Endothelial cell of umbilical vein (primary cell): ENCODE results near the gene ITGB8. TPM values are rescaled to one million over a fixed set of nuclear protein-coding genes. Genes with fewer than 3 reads are reported as not detected.

Experiments used
- BruUV-seq: library from RNA; stranded (reverse); fragments of 400-500 nt; replicated peaks from 2 replicates; lab custom pipeline; 2021; lab: Mats Ljungman, UMichigan
- CTCF ChIA-PET: fragments of 300-600, 350-600 bp; sonication (Branson Sonifier 250); formaldehyde crosslinking; loops from one replicate; lab custom pipeline; 2021; ENCODE audit warnings: antibody characterized with exemption, inconsistent platforms; lab: Charles Lee
- POLR2A ChIA-PET: fragments of 300-600, 350-600 bp; sonication (Branson Sonifier 250); formaldehyde crosslinking; loops from one replicate; lab custom pipeline; 2021; ENCODE audit warnings: antibody characterized with exemption, inconsistent platforms; lab: Charles Lee
- DNase-seq: peaks from one replicate; pipeline ENCODE4 v3.0.0-alpha.2; 2011; ENCODE audit warnings: low read depth, low spot score
- FAIRE-seq: peaks from 2 replicates; lab custom pipeline; 2011; peaks lifted over from hg19 to GRCh38; lab: Jason Lieb, UNC
- H2AFZ ChIP-seq: 2 replicates; pipeline ENCODE4 v1.6.0; 2012; ENCODE audit warnings: low read depth, low read length, control low read depth, inconsistent platforms
- H3K27ac ChIP-seq: 2 replicates; pipeline ENCODE4 v1.5.1; 2011; ENCODE audit warnings: low read depth, mild to moderate bottlenecking, control low read depth, low read length, moderate library complexity; ENCODE audit not compliant: insufficient read depth
- H3K27me3 ChIP-seq, 2 experiments: 2 replicates each; pipeline versions ENCODE4 v1.6.0 to v1.6.1; 2011; ENCODE audit warnings: low read length in 2 of 2, mixed read lengths in 1 of 2; ENCODE audit not compliant: control insufficient read depth in 2 of 2, insufficient read depth in 2 of 2
- H3K36me3 ChIP-seq, 2 experiments: 2 replicates in 1 of 2; 3 replicates in 1 of 2; pipeline ENCODE4 v1.5.1; 2011; ENCODE audit warnings: low read length in 2 of 2, mild to moderate bottlenecking in 1 of 2, moderate library complexity in 1 of 2; ENCODE audit not compliant: control insufficient read depth in 2 of 2, insufficient read depth in 2 of 2; ENCODE audit errors: extremely low read depth in 1 of 2
- H3K4me1 ChIP-seq: 3 replicates; pipeline ENCODE4 v1.5.1; 2011; ENCODE audit warnings: mild to moderate bottlenecking, low read length; ENCODE audit not compliant: control insufficient read depth, insufficient read depth; ENCODE audit errors: extremely low read depth
- H3K4me2 ChIP-seq: 2 replicates; pipeline ENCODE4 v1.6.1; 2011; ENCODE audit warnings: low read length, control low read depth, mixed read lengths; ENCODE audit not compliant: insufficient read depth
- H3K4me3 ChIP-seq, 3 experiments: fragments of 200-600 bp in 1 of 3; sonication (generic), shearing (Covaris generic) in 1 of 3; replicated peaks in 1 of 3; 2 replicates each; pipeline ENCODE4 v1.5.1; 2011 to 2016; ENCODE audit warnings: control low read depth in 3 of 3, low read length in 3 of 3, mild to moderate bottlenecking in 2 of 3, inconsistent platforms in 1 of 3, low read depth in 1 of 3, moderate library complexity in 1 of 3; ENCODE audit not compliant: insufficient read depth in 1 of 3
- H3K79me2 ChIP-seq: 2 replicates; pipeline ENCODE4 v1.6.0; 2012; ENCODE audit warnings: low read length, inconsistent platforms; ENCODE audit not compliant: control insufficient read depth, insufficient read depth
- H3K9ac ChIP-seq: replicated peaks from 2 replicates; pipeline ENCODE3; 2011; ENCODE audit warnings: low read length, control low read depth; ENCODE audit not compliant: insufficient read depth; ENCODE audit errors: extremely low read depth
- H3K9me1 ChIP-seq: replicated peaks from 3 replicates; pipeline ENCODE4 v1.6.0; 2011; ENCODE audit warnings: mild to moderate bottlenecking, low read length; ENCODE audit not compliant: control insufficient read depth, insufficient read depth; ENCODE audit errors: extremely low read depth
- H3K9me3 ChIP-seq: replicated peaks from 2 replicates; pipeline ENCODE4 v1.5.1; 2012; ENCODE audit warnings: low read length, inconsistent platforms; ENCODE audit not compliant: control insufficient read depth, insufficient read depth
- H4K20me1 ChIP-seq: replicated peaks from 2 replicates; pipeline ENCODE3; 2011; ENCODE audit warnings: mild to moderate bottlenecking, low read length; ENCODE audit not compliant: control insufficient read depth, insufficient read depth; ENCODE audit errors: extremely low read depth
- CTCF ChIP-seq, 2 donors: IDR thresholded peaks; 1 replicate in 1 of 2; 2 replicates in 1 of 2; pipeline ENCODE4 v1.5.1; 2011; ENCODE audit warnings: low read length in 2 of 2, mild to moderate bottlenecking in 2 of 2, moderate library complexity in 2 of 2, control low read depth in 1 of 2, inconsistent platforms in 1 of 2, low read depth in 1 of 2; ENCODE audit not compliant: insufficient read depth in 1 of 2; ENCODE audit errors: extremely low read depth in 1 of 2
- EZH2 ChIP-seq: IDR thresholded peaks from 2 replicates; pipeline ENCODE4 v1.6.1; 2012; ENCODE audit warnings: borderline replicate concordance, low read depth, mild to moderate bottlenecking, moderate library complexity, low read length, inconsistent platforms; ENCODE audit not compliant: severe bottlenecking
- FOS ChIP-seq: IDR thresholded peaks from 2 replicates; pipeline ENCODE4 v1.6.1; 2011; ENCODE audit warnings: mild to moderate bottlenecking, low read length, moderate library complexity, borderline replicate concordance; ENCODE audit not compliant: insufficient read depth
- GATA2 ChIP-seq: IDR thresholded peaks from 2 replicates; pipeline ENCODE4 v1.7.0; 2011; ENCODE audit warnings: low read depth, mild to moderate bottlenecking, moderate library complexity, mixed read lengths, low read length; ENCODE audit not compliant: insufficient read length, insufficient read depth
- JUN ChIP-seq: IDR thresholded peaks from 2 replicates; pipeline ENCODE4 v1.6.1; 2011; ENCODE audit warnings: borderline replicate concordance, low read depth; ENCODE audit not compliant: insufficient read length, insufficient read depth
- MAX ChIP-seq: IDR thresholded peaks from 2 replicates; pipeline ENCODE4 v1.6.1; 2011; ENCODE audit not compliant: insufficient read depth, insufficient read length
- MYC ChIP-seq: IDR thresholded peaks from one replicate; pipeline ENCODE4 v1.6.1; 2011; ENCODE audit warnings: mild to moderate bottlenecking, low read depth, low read length
- POLR2A ChIP-seq: IDR thresholded peaks from 2 replicates; pipeline ENCODE4 v1.6.1; 2012; ENCODE audit warnings: low read depth, mild to moderate bottlenecking, control low read depth, low read length
- POLR2AphosphoS5 ChIP-seq: IDR thresholded peaks from 2 replicates; pipeline ENCODE4 v1.6.1; 2012; ENCODE audit warnings: low read depth, mild to moderate bottlenecking, control low read depth, low read length, moderate library complexity; ENCODE audit not compliant: insufficient read depth
- dilution Hi-C: fragments of 300-500 bp; cut with MboI; formaldehyde crosslinking; loops from one replicate; pipeline ENCODE4 v1.15.0; 2019; ENCODE audit warnings: low sequenced_read_pairs; ENCODE audit not compliant: extremely low pct_ligation_motif_present
- intact Hi-C: fragments of 100-400 bp; cut with micrococcal nuclease; formaldehyde crosslinking; loops from one replicate; pipeline ENCODE4 v1.10.0; 2022
- polyA plus RNA-seq, 4 experiments: library from polyadenylated mRNA; depleted of rRNA in 3 of 4; stranded (reverse) in 3 of 4; unstranded in 1 of 4; fragments of >200 nt; gene quantifications; 2 replicates each; pipeline versions ENCODE4 v1.2.1 to v1.2.3, GENCODE V29; 2011 to 2012; ENCODE audit warnings: missing spikeins in 1 of 4
- total RNA-seq: library from RNA; stranded (reverse); gene quantifications from 2 replicates; pipeline ENCODE4 v1.2.3, GENCODE V29; 2021

ITGB8 gene
- total and polyA plus RNA-seq, 2 donors (not counting 3 experiments of a cell fraction or from before 2014, with no cell fraction given) = 2.9 to 8.2 TPM

DNA sequence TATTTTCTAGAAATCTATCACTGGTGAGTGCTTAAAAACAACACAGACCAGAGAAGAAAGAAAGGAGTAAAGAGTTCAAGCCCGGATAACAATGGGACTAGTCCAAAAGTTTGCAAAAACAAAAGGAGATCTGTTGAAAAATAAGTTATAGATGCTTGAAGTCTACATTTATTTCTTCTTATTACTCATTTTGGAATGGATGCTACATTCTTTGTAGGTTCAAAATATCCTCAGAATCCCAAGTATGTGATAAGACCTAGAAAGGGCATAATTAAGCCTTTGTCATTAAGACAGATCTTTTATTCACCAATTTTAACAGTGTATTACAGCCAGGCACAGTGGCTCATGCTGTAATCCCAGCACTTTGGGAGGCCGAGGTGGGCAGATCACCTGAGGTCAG, 42.7 kb upstream of the ITGB8 start:
- intact Hi-C loops (no loop called here), dilution Hi-C loops (no loop called here)
- no peaks in the 10 kb centered on the region for H4K20me1 ChIP-seq
- H3K4me3 ChIP-seq = no peak overlapping the region
- no peak overlapping the region for H3K9ac ChIP-seq
- DNase-seq = no peak
- H3K36me3 ChIP-seq = no peaks in the 10 kb centered on the region
- no peak overlapping the region for H3K27ac ChIP-seq
- FAIRE-seq = no peak
- ChIA-PET POLR2A (no interaction called here), CTCF (interaction anchor here (1.7 kb wide), 1 partner anchor 541 kb away, joined by 4 read pairs; no protein-coding TSS in a partner anchor)
- BruUV-seq = no TSS peak
- no peaks in the 10 kb centered on the region for H3K79me2 ChIP-seq
- no peak overlapping the region for H3K4me2 ChIP-seq
- TF ChIP-seq EZH2 (no peak), MYC (no peak), POLR2A (no peak), JUN (no peak), GATA2 (no peak), FOS (no peak), MAX (no peak), CTCF (IDR thresholded peaks at IDR 0.05; ENCODE audit: extremely low read depth in 1 of 2, insufficient read depth in 1 of 2, low read depth in 1 of 2, low read length in 2 of 2) (no peak), POLR2AphosphoS5 (no peak)
- no peaks in the 10 kb centered on the region for H3K4me1 ChIP-seq
- no peaks in the 10 kb centered on the region for H3K27me3 ChIP-seq
- no peak overlapping the region for H2AFZ ChIP-seq
- H3K9me3 ChIP-seq = no peaks in the 10 kb centered on the region
- H3K9me1 ChIP-seq = no peaks in the 10 kb centered on the region
